ENCODE data around the gene YPEL5. TPM values are rescaled to one million over a fixed set of nuclear protein-coding genes. Genes with fewer than 3 reads are reported as not detected.
A peak's percentile ranks its signal among the peaks of the same experiment; 100 is the strongest.
"Not testable (repeated sequence)": the region's sequence is repeated elsewhere in the genome, so short reads cannot be mapped to it uniquely, and the experiment has no call there.

Gene YPEL5
- total RNA-seq (100 to 1,000 TPM; 131 to 181 TPM), polyA plus RNA-seq (ENCODE audit: insufficient read depth, low read depth, low replicate concordance) (189 TPM)
- long read RNA-seq, donor 1, transcript YPEL5-201 (3 exons, 2,182 nt): major isoform, 37 of 52 reads
- long read RNA-seq, donor 1, partial matches to known transcripts: 0 of 52 reads
- long read RNA-seq, donor 1, other reads (novel, unspliced or antisense): 5 of 52 reads
- long read RNA-seq, donor 2, transcript YPEL5-201 (3 exons, 2,182 nt): major isoform, 24 of 32 reads
- long read RNA-seq, donor 2, partial matches to known transcripts: 0 of 32 reads
- long read RNA-seq, donor 2, other reads (novel, unspliced or antisense): 0 of 32 reads

DNA sequence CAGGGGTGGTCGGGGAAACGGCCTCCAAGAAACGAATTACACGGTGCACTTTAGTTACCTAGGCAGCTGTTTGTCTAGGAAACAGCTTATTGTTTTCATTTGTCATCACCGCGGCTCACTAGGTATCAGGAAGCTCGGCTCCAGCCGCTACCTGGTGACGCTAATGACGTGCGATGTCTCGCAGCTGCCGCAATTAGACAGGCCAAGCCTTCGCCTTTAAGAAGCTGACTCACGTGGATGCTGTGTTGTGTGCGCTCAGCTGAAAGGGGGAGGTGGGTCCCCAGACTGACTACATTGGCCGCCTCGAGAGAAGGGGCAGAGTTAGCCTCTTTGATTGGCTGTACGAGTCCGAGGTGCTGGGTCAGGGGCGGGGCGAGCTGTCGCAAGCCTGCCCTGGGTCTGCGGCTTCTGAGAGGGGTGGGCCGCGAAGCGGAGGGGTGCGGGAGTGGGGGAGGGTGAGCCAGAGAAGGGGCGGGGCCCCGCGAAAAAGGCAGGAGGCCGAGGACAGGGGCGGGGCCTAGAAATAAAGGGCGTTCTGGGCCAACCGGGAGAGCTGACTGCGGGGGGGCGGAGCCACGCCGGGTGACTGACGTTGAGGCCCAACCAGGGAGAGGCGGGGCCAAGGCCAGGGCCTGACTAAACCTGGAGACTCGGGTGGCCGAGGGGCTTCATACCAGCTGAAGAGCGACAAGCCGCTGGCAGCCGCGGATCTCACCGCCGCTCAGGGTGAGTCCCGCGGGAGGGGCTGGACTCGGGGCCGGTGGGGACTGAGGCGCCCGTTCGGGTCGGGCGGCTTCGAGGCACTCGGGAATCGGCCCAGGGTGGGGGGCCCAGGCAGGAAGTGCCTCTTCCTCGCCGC is at the start of gene YPEL5:
Gene YPEL5 (plus strand): TSS at position 671 of the 859 bp plus-strand sequence. CDS start 9,645 bp downstream, outside the sequence.
- Histone ChIP-seq H3K36me3 (ENCODE audit: low read depth, missing control alignments) (no peaks in the 10 kb centered on the region), H3K27ac (peak within 1 kb of the TSS; percentile 100), H3K4me1 (peaks cover 11% of the 10 kb centered on the region), H3K4me3 (peak within 1 kb of the TSS; percentile 97 to 99), H3K9me3 (no peaks in the 10 kb centered on the region), H3K27me3 (no peaks in the 10 kb centered on the region)
- TF ChIP-seq POLR2A (IDR thresholded peaks at IDR 0.05): peak; percentile 96
- TF ChIP-seq CTCF (IDR thresholded peaks at IDR 0.05): no peak
- WGBS, 2 donors: 0 to 1% methylated on average over 32 to 61 of the region's 63 CpGs
- DNase-seq: peak; percentile 99
- intact Hi-C loops (cut with DNase I; ENCODE audit: low total_unique reads): no loop called here

- TF ChIP-seq POLR2A (IDR thresholded peaks at IDR 0.05): no peak
- TF ChIP-seq CTCF (IDR thresholded peaks at IDR 0.05): no peak
- H3K9me3 ChIP-seq: no peaks in the 10 kb centered on the region
- no peaks in the 10 kb centered on the region for H3K4me1 ChIP-seq
- intact Hi-C loops (cut with DNase I; ENCODE audit: low total_unique reads): no loop called here
- 78 to 80% methylated on average over 10 of the region's 10 CpGs for WGBS, 2 donors
- H3K36me3 ChIP-seq (ENCODE audit: low read depth, missing control alignments): no peaks in the 10 kb centered on the region
- no peak overlapping the region for H3K4me3 ChIP-seq
- no peak overlapping the region for H3K27ac ChIP-seq
- DNase-seq: no peak
- H3K27me3 ChIP-seq: no peaks in the 10 kb centered on the region
Measured at GRCh38 chr2:30098266-30099005, 48.4 kb upstream of the YPEL5 start.

DNA sequence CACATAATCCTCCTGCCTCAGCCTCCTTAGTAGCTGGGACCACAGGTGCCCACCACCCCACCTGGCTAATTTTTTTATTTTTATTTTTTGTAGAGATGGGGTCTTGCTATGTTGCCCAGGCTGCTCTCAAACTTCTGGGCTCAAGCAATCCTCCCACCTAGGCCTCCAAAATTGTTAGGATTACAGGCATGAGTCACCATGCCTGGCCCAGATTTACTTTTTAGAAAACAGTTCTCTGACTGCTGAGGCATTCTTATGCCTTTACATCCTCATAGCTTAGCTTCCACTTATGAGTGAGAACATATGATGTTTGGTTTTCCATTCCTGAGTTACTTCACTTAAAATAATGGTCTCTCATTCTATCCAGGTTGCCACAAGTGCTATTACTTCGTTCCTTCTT is 47.4 kb upstream of the YPEL5 start:
- WGBS, 2 donors: 63 to 81% methylated on average over 1 of the region's 1 CpG
- H3K4me3 ChIP-seq; H3K27me3 ChIP-seq; H3K4me1 ChIP-seq; H3K36me3 ChIP-seq (ENCODE audit: low read depth, missing control alignments); DNase-seq; H3K9me3 ChIP-seq; intact Hi-C loops (cut with DNase I; ENCODE audit: low total_unique reads); H3K27ac ChIP-seq: not testable (repeated sequence)

- H3K27me3 ChIP-seq; H3K27ac ChIP-seq; H3K36me3 ChIP-seq (ENCODE audit: low read depth, missing control alignments); DNase-seq; intact Hi-C loops (cut with DNase I; ENCODE audit: low total_unique reads); H3K4me1 ChIP-seq; H3K9me3 ChIP-seq; H3K4me3 ChIP-seq: not testable (repeated sequence)
- WGBS, 2 donors: 79 to 89% methylated on average over 3 of the region's 3 CpGs
Measured at GRCh38 chr2:30100691-30101090, 46.1 kb upstream of the YPEL5 start.

GRCh38 chr2:30104307-30104706 is 42.5 kb upstream of the YPEL5 start:
- Histone ChIP-seq H3K4me3 (no peak overlapping the region), H3K27ac (no peak overlapping the region), H3K9me3 (no peaks in the 10 kb centered on the region), H3K27me3 (no peaks in the 10 kb centered on the region), H3K4me1 (no peaks in the 10 kb centered on the region), H3K36me3 (ENCODE audit: low read depth, missing control alignments) (no peaks in the 10 kb centered on the region)
- DNase-seq: no peak
- no peak for TF ChIP-seq CTCF (IDR thresholded peaks at IDR 0.05)
- TF ChIP-seq POLR2A (IDR thresholded peaks at IDR 0.05): no peak
- 70 to 80% methylated on average over 2 of the region's 2 CpGs for WGBS, 2 donors
- intact Hi-C loops (cut with DNase I; ENCODE audit: low total_unique reads): no loop called here

Measured in testis (tissue), 5 donors.